Neural progenitor cell (in vitro differentiated cells): ENCODE data around the gene STAT2. TPM values are rescaled to one million over a fixed set of nuclear protein-coding genes. Genes with fewer than 3 reads are reported as not detected.

Source experiments
- DNase-seq: peaks from one replicate; pipeline ENCODE4 v3.0.0-alpha.2; 2016; ENCODE audit warnings: low spot score
- H2AFZ ChIP-seq: fragments of 200-600 bp; sonication (generic); replicated peaks from 2 replicates; pipeline ENCODE4 v1.6.1; 2016; ENCODE audit warnings: antibody characterized with exemption
- H3F3A ChIP-seq: fragments of 200-600 bp; sonication (generic); 2 replicates; pipeline ENCODE4 v1.6.1; 2016; ENCODE audit warnings: antibody characterized with exemption, low read depth
- H3K27ac ChIP-seq: fragments of 200-600 bp; sonication (generic); 2 replicates; pipeline ENCODE4 v1.5.1; 2016; ENCODE audit warnings: mild to moderate bottlenecking
- H3K27me3 ChIP-seq: fragments of 200-600 bp; sonication (generic); 2 replicates; pipeline ENCODE4 v1.6.1; 2016; ENCODE audit warnings: mild to moderate bottlenecking, moderate library complexity
- H3K36me3 ChIP-seq: fragments of 200-600 bp; sonication (generic); 2 replicates; pipeline ENCODE4 v1.5.1; 2016
- H3K4me1 ChIP-seq: fragments of 200-600 bp; sonication (generic); 2 replicates; pipeline ENCODE4 v1.6.1; 2016; ENCODE audit warnings: mixed run types
- H3K4me2 ChIP-seq: fragments of 200-600 bp; sonication (generic); 2 replicates; pipeline ENCODE4 v1.6.1; 2016
- H3K4me3 ChIP-seq: fragments of 200-600 bp; sonication (generic); 2 replicates; pipeline ENCODE4 v1.5.1; 2016
- H3K79me2 ChIP-seq: fragments of 200-600 bp; sonication (generic); 2 replicates; pipeline ENCODE4 v1.6.1; 2016; ENCODE audit warnings: low read depth
- H3K9ac ChIP-seq: fragments of 200-600 bp; sonication (generic); 2 replicates; pipeline ENCODE4 v1.6.1; 2016
- H3K9me3 ChIP-seq: fragments of 200-600 bp; sonication (generic); 2 replicates; pipeline ENCODE4 v1.5.1; 2016; ENCODE audit warnings: low read depth
- H4K20me1 ChIP-seq: fragments of 200-600 bp; sonication (generic); 2 replicates; pipeline ENCODE4 v1.6.1; 2016; ENCODE audit warnings: low read depth
- H3K27ac Mint-ChIP-seq: 3 replicates; pipeline ENCODE4 v1.8.0; 2021; ENCODE audit warnings: mixed read lengths
- H3K27me3 Mint-ChIP-seq: 2 replicates; pipeline ENCODE4 v1.8.0; 2022; ENCODE audit warnings: low read depth, mild to moderate bottlenecking, inconsistent platforms, moderate library complexity, mixed read lengths; ENCODE audit not compliant: insufficient read depth
- H3K36me3 Mint-ChIP-seq: 3 replicates; pipeline ENCODE4 v1.8.0; 2021; ENCODE audit warnings: mixed read lengths
- H3K4me1 Mint-ChIP-seq: 3 replicates; pipeline ENCODE4 v1.8.0; 2021; ENCODE audit warnings: mixed read lengths
- H3K4me3 Mint-ChIP-seq: 3 replicates; pipeline ENCODE4 v1.8.0; 2021; ENCODE audit warnings: mild to moderate bottlenecking, moderate library complexity, mixed read lengths
- H3K9me3 Mint-ChIP-seq: 3 replicates; pipeline ENCODE4 v1.8.0; 2020; ENCODE audit warnings: mixed read lengths
- CTCF ChIP-seq: fragments of 200-600 bp; sonication (generic); IDR thresholded peaks from 2 replicates; pipeline ENCODE4 v1.5.1; 2017; ENCODE audit warnings: antibody characterized with exemption, mild to moderate bottlenecking
- EZH2 ChIP-seq: fragments of 200-600 bp; sonication (generic); IDR thresholded peaks from 2 replicates; pipeline ENCODE4 v1.6.1; 2017; ENCODE audit warnings: antibody characterized with exemption, mild to moderate bottlenecking, moderate library complexity
- EZH2phosphoT487 ChIP-seq: fragments of 200-600 bp; sonication (generic); IDR thresholded peaks from 2 replicates; pipeline ENCODE4 v1.6.1; 2017; ENCODE audit warnings: antibody characterized with exemption
- total RNA-seq: library from RNA; depleted of rRNA; stranded (reverse); fragments of >200 nt; gene quantifications from 2 replicates; pipeline ENCODE4 v1.2.3, GENCODE V29; 2015; ENCODE audit warnings: low replicate concordance

Gene STAT2
- total RNA-seq, 1 donor from 2014 or later = 86.4 TPM

- H4K20me1 ChIP-seq = no peaks in the 10 kb centered on the region
- H3K4me3 ChIP-seq = no peak overlapping the region
- H3K4me2 ChIP-seq = no peak overlapping the region
- H3K9ac ChIP-seq = no peak overlapping the region
- H3K27ac ChIP-seq = no peak overlapping the region
- H3K79me2 ChIP-seq = no peaks in the 10 kb centered on the region
- Mint-ChIP-seq H3K36me3 (no peaks in the 10 kb centered on the region), H3K9me3 (peaks cover 5% of the 10 kb centered on the region), H3K27me3 (no peaks in the 10 kb centered on the region), H3K27ac (no peak overlapping the region), H3K4me3 (no peak overlapping the region), H3K4me1 (peaks cover 4% of the 10 kb centered on the region)
- H3K27me3 ChIP-seq = no peaks in the 10 kb centered on the region
- no peak for DNase-seq
- H3K4me1 ChIP-seq = peaks cover 9% of the 10 kb centered on the region
- no peak for TF ChIP-seq EZH2phosphoT487
- no peak for TF ChIP-seq EZH2
- TF ChIP-seq CTCF = no peak
- H3K36me3 ChIP-seq = no peaks in the 10 kb centered on the region
- no peaks in the 10 kb centered on the region for H3K9me3 ChIP-seq
- H3F3A ChIP-seq = no peaks in the 10 kb centered on the region
- H2AFZ ChIP-seq = peak overlapping the region; percentile 76
Observed at GRCh38 chr12:56377989-56378316, 18.0 kb upstream of the STAT2 start.

GRCh38 chr12:56377310-56377988 is 17.5 kb upstream of the STAT2 start:
- H3K9me3 ChIP-seq = no peaks in the 10 kb centered on the region
- H3K36me3 ChIP-seq = no peaks in the 10 kb centered on the region
- H3K27ac ChIP-seq = no peak overlapping the region
- H3K27me3 Mint-ChIP-seq = no peaks in the 10 kb centered on the region
- H3K79me2 ChIP-seq = no peaks in the 10 kb centered on the region
- H3K9ac ChIP-seq = no peak overlapping the region
- H3F3A ChIP-seq = no peaks in the 10 kb centered on the region
- H3K4me1 Mint-ChIP-seq = peaks cover 4% of the 10 kb centered on the region
- H3K4me1 ChIP-seq = peaks cover 9% of the 10 kb centered on the region
- H3K36me3 Mint-ChIP-seq = no peaks in the 10 kb centered on the region
- H3K9me3 Mint-ChIP-seq = peaks cover 5% of the 10 kb centered on the region
- peak overlapping the region; percentile 6 for H3K27ac Mint-ChIP-seq
- no peaks in the 10 kb centered on the region for H4K20me1 ChIP-seq
- H3K27me3 ChIP-seq = no peaks in the 10 kb centered on the region
- DNase-seq = peak; percentile 16
- no peak overlapping the region for H3K4me3 ChIP-seq
- peak overlapping the region; percentile 76 for H2AFZ ChIP-seq
- TF ChIP-seq CTCF = no peak
- no peak for TF ChIP-seq EZH2
- TF ChIP-seq EZH2phosphoT487 = no peak
- H3K4me2 ChIP-seq = peak overlapping the region; percentile 16
- H3K4me3 Mint-ChIP-seq = no peak overlapping the region

GRCh38 chr12:56375598-56376434 is 15.9 kb upstream of the STAT2 start:
- no peak overlapping the region for H3K27ac Mint-ChIP-seq
- no peak for DNase-seq
- H3K4me1 Mint-ChIP-seq = peaks cover 4% of the 10 kb centered on the region
- Histone ChIP-seq H3K9ac (no peak overlapping the region), H3K4me1 (peaks cover 9% of the 10 kb centered on the region), H3F3A (no peaks in the 10 kb centered on the region), H3K27ac (no peak overlapping the region), H3K36me3 (no peaks in the 10 kb centered on the region), H3K79me2 (no peaks in the 10 kb centered on the region), H3K4me2 (no peak overlapping the region), H4K20me1 (no peaks in the 10 kb centered on the region), H3K27me3 (no peaks in the 10 kb centered on the region), H2AFZ (no peak overlapping the region), H3K9me3 (no peaks in the 10 kb centered on the region), H3K4me3 (no peak overlapping the region)
- H3K27me3 Mint-ChIP-seq = no peaks in the 10 kb centered on the region
- TF ChIP-seq EZH2 = no peak
- TF ChIP-seq CTCF = no peak
- no peak for TF ChIP-seq EZH2phosphoT487
- peaks cover 8% of the 10 kb centered on the region for H3K9me3 Mint-ChIP-seq
- no peaks in the 10 kb centered on the region for H3K36me3 Mint-ChIP-seq
- no peak overlapping the region for H3K4me3 Mint-ChIP-seq
